ENCODE data around the gene CCR8.

Gene CCR8

GRCh38 chr3:39322936-39323335 is 6.6 kb upstream of the CCR8 start:
- CTCF ChIA-PET = interaction anchor here (0.9 to 1.2 kb wide), 2 partner anchors 30 to 36 kb away, joined by 3 to 4 read pairs; no protein-coding TSS in a partner anchor
- Mint-ChIP-seq H3K36me3 (peaks cover 2% of the 10 kb centered on the region), H3K4me3 (no peak overlapping the region), H3K27ac (no peak overlapping the region), H3K9me3 (no peaks in the 10 kb centered on the region), H3K27me3 (peaks cover 6% of the 10 kb centered on the region), H3K4me1 (peaks cover 48% of the 10 kb centered on the region)
- DNase-seq = no peak

GRCh38 chr3:39323494-39323893 is 6.0 kb upstream of the CCR8 start:
- CTCF ChIA-PET = interaction anchor here (1.2 to 1.3 kb wide), 2 partner anchors 31 to 54 kb away, joined by 3 read pairs; no protein-coding TSS in a partner anchor
- peaks cover 2% of the 10 kb centered on the region for H3K36me3 Mint-ChIP-seq
- H3K27me3 Mint-ChIP-seq = peaks cover 6% of the 10 kb centered on the region
- peaks cover 53% of the 10 kb centered on the region for H3K4me1 Mint-ChIP-seq
- DNase-seq = no peak
- no peak overlapping the region for H3K4me3 Mint-ChIP-seq
- no peak overlapping the region for H3K27ac Mint-ChIP-seq
- H3K9me3 Mint-ChIP-seq = no peaks in the 10 kb centered on the region

- Mint-ChIP-seq H3K4me3 (no peak overlapping the region), H3K27ac (no peak overlapping the region), H3K9me3 (no peaks in the 10 kb centered on the region), H3K27me3 (peaks cover 6% of the 10 kb centered on the region), H3K36me3 (peaks cover 2% of the 10 kb centered on the region), H3K4me1 (peaks cover 53% of the 10 kb centered on the region)
- no peak for DNase-seq
- CTCF ChIA-PET = no interaction called here
These were observed 4.3 kb upstream of the CCR8 start for GRCh38 chr3:39325236-39325635.

- Mint-ChIP-seq H3K27me3 (no peaks in the 10 kb centered on the region), H3K4me1 (peaks cover 44% of the 10 kb centered on the region), H3K4me3 (no peak overlapping the region), H3K36me3 (no peaks in the 10 kb centered on the region), H3K27ac (no peak overlapping the region), H3K9me3 (no peaks in the 10 kb centered on the region)
- CTCF ChIA-PET = interaction anchor here (0.9 kb wide), 2 partner anchors 20 to 36 kb away, joined by 3 read pairs; no protein-coding TSS in a partner anchor
- no peak for DNase-seq
These were observed 2.3 kb upstream of the CCR8 start for GRCh38 chr3:39327053-39327745.

- H3K36me3 Mint-ChIP-seq = no peaks in the 10 kb centered on the region
- H3K27ac Mint-ChIP-seq = no peak overlapping the region
- H3K9me3 Mint-ChIP-seq = no peaks in the 10 kb centered on the region
- DNase-seq = no peak
- CTCF ChIA-PET = interaction anchor here (0.9 kb wide), 1 partner anchor 36 kb away, joined by 3 read pairs; no protein-coding TSS in a partner anchor
- no peak overlapping the region for H3K4me3 Mint-ChIP-seq
- H3K27me3 Mint-ChIP-seq = no peaks in the 10 kb centered on the region
- H3K4me1 Mint-ChIP-seq = peaks cover 40% of the 10 kb centered on the region
These were observed 1.7 kb upstream of the CCR8 start for GRCh38 chr3:39327746-39328349.

GRCh38 chr3:39330824-39331223 is 1.3 kb downstream of the CCR8 start:
- H3K9me3 Mint-ChIP-seq = no peaks in the 10 kb centered on the region
- peaks cover 26% of the 10 kb centered on the region for H3K4me1 Mint-ChIP-seq
- no peak overlapping the region for H3K27ac Mint-ChIP-seq
- CTCF ChIA-PET = interaction anchor here (3.2 kb wide), 1 partner anchor 39 kb away, joined by 10 read pairs; no protein-coding TSS in a partner anchor
- no peaks in the 10 kb centered on the region for H3K36me3 Mint-ChIP-seq
- peaks cover 7% of the 10 kb centered on the region for H3K27me3 Mint-ChIP-seq
- DNase-seq = no peak
- no peak overlapping the region for H3K4me3 Mint-ChIP-seq

GRCh38 chr3:39332525-39332924 is 3.0 kb downstream of the CCR8 start:
- no peak overlapping the region for H3K4me3 Mint-ChIP-seq

GRCh38 chr3:39333607-39334006 is 4.1 kb downstream of the CCR8 start:
- Mint-ChIP-seq H3K4me1 (peaks cover 2% of the 10 kb centered on the region), H3K4me3 (no peak overlapping the region), H3K27me3 (peaks cover 7% of the 10 kb centered on the region), H3K27ac (no peak overlapping the region), H3K36me3 (no peaks in the 10 kb centered on the region), H3K9me3 (no peaks in the 10 kb centered on the region)
- CTCF ChIA-PET = no interaction called here
- no peak for DNase-seq

More at GRCh38 chr3:39332525-39332924, 3.0 kb downstream of the CCR8 start:
- no peak for DNase-seq
- Mint-ChIP-seq H3K9me3 (no peaks in the 10 kb centered on the region), H3K4me1 (peaks cover 11% of the 10 kb centered on the region), H3K36me3 (no peaks in the 10 kb centered on the region), H3K27me3 (peaks cover 7% of the 10 kb centered on the region), H3K27ac (peak overlapping the region; percentile 46)
- CTCF ChIA-PET = no interaction called here

GRCh38 chr3:39334205-39334604 is 4.7 kb downstream of the CCR8 start:
- no peaks in the 10 kb centered on the region for H3K9me3 Mint-ChIP-seq
- H3K27me3 Mint-ChIP-seq = peaks cover 7% of the 10 kb centered on the region
- H3K27ac Mint-ChIP-seq = no peak overlapping the region
- no peak for DNase-seq
- H3K4me3 Mint-ChIP-seq = no peak overlapping the region
- no peaks in the 10 kb centered on the region for H3K36me3 Mint-ChIP-seq
- CTCF ChIA-PET = no interaction called here
- peaks cover 2% of the 10 kb centered on the region for H3K4me1 Mint-ChIP-seq

GRCh38 chr3:39338201-39338600 is 8.7 kb downstream of the CCR8 start:
- H3K9me3 Mint-ChIP-seq = peaks cover 2% of the 10 kb centered on the region
- peaks cover 11% of the 10 kb centered on the region for H3K27me3 Mint-ChIP-seq
- H3K4me3 Mint-ChIP-seq = no peak overlapping the region
- H3K27ac Mint-ChIP-seq = no peak overlapping the region
- no peak for DNase-seq
- CTCF ChIA-PET = no interaction called here
- no peaks in the 10 kb centered on the region for H3K4me1 Mint-ChIP-seq
- H3K36me3 Mint-ChIP-seq = peaks cover 1% of the 10 kb centered on the region

- CTCF ChIA-PET = no interaction called here
- Mint-ChIP-seq H3K27ac (no peak overlapping the region), H3K4me1 (peaks cover under 1% of the 10 kb centered on the region), H3K27me3 (peaks cover 11% of the 10 kb centered on the region), H3K36me3 (peaks cover 1% of the 10 kb centered on the region), H3K9me3 (peaks cover 2% of the 10 kb centered on the region), H3K4me3 (no peak overlapping the region)
- DNase-seq = no peak
These were observed 9.6 kb downstream of the CCR8 start for GRCh38 chr3:39339086-39339485.

GRCh38 chr3:39343076-39343717 is 13.7 kb downstream of the CCR8 start:
- CTCF ChIA-PET = interaction anchor here (1.9 kb wide), 1 partner anchor 34 kb away, joined by 4 read pairs; no protein-coding TSS in a partner anchor
- DNase-seq = no peak
- no peak overlapping the region for H3K27ac Mint-ChIP-seq
- no peak overlapping the region for H3K4me3 Mint-ChIP-seq
- H3K27me3 Mint-ChIP-seq = peaks cover 4% of the 10 kb centered on the region
- H3K36me3 Mint-ChIP-seq = peaks cover 1% of the 10 kb centered on the region
- H3K9me3 Mint-ChIP-seq = peaks cover 2% of the 10 kb centered on the region
- H3K4me1 Mint-ChIP-seq = peaks cover 31% of the 10 kb centered on the region

- H3K9me3 Mint-ChIP-seq = peaks cover 2% of the 10 kb centered on the region
- DNase-seq = no peak
- H3K36me3 Mint-ChIP-seq = peaks cover 1% of the 10 kb centered on the region
- CTCF ChIA-PET = interaction anchor here (1.9 kb wide), 1 partner anchor 34 kb away, joined by 4 read pairs; no protein-coding TSS in a partner anchor
- H3K27ac Mint-ChIP-seq = no peak overlapping the region
- H3K27me3 Mint-ChIP-seq = peaks cover 4% of the 10 kb centered on the region
- H3K4me3 Mint-ChIP-seq = no peak overlapping the region
- peaks cover 31% of the 10 kb centered on the region for H3K4me1 Mint-ChIP-seq
These were observed 14.3 kb downstream of the CCR8 start for GRCh38 chr3:39343760-39344159.

- no peak for DNase-seq
- H3K4me3 Mint-ChIP-seq = no peak overlapping the region
- CTCF ChIA-PET = interaction anchor here (0.8 to 3.6 kb wide), 3 partner anchors 9 to 57 kb away, joined by 3 to 28 read pairs (median 3); no protein-coding TSS in a partner anchor
- peaks cover 36% of the 10 kb centered on the region for H3K4me1 Mint-ChIP-seq
- peaks cover 4% of the 10 kb centered on the region for H3K27me3 Mint-ChIP-seq
- peaks cover 2% of the 10 kb centered on the region for H3K9me3 Mint-ChIP-seq
- no peak overlapping the region for H3K27ac Mint-ChIP-seq
- no peaks in the 10 kb centered on the region for H3K36me3 Mint-ChIP-seq
These were observed 15.3 kb downstream of the CCR8 start for GRCh38 chr3:39344746-39345344.
